Measurements from ENCODE around the gene PTP4A2.
"Not testable (repeated sequence)": the region's sequence is repeated elsewhere in the genome, so short reads cannot be mapped to it uniquely, and the experiment has no call there.

Gene PTP4A2

DNA sequence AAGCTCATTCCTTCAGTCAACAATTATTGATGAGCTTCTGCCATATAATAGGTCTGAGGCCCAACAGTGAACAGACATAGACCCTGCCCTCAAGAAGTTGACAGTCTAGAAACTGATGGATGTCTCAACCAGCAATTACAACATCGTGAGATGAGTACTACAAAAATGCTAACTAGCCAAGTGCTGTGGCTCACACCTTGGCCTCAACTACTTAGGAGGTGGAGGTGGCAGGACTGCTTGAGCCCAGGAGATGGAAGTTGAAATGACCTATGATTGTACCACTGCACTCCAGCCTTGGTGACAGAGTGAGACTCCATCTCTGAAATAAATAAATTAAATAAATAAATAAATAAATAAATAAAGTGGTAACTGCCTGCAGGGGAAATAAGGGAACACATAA lies 11.7 kb upstream of the PTP4A2 start:
- no peak for DNase-seq (ENCODE audit: low spot score)

DNA sequence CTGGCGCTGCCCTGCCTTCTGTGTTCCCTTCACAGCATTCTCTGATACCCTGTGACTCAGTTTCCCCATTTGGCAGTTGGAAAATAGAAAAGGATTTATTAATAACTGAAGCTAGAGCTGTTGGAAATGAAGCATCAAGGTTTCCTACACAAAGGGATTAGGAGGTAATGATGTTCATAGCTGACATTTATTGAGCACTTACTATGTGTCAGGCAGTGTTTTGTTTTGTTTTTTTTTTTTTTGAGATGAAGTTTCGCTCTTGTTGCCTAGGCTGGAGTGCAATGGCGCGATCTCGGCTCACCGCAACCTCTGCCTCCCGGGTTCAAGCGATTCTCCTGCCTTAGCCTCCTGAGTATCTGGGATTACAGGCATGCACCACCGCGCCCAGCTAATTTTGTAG lies 7.5 kb upstream of the PTP4A2 start:
- not testable (repeated sequence) for DNase-seq (ENCODE audit: low spot score)

DNA sequence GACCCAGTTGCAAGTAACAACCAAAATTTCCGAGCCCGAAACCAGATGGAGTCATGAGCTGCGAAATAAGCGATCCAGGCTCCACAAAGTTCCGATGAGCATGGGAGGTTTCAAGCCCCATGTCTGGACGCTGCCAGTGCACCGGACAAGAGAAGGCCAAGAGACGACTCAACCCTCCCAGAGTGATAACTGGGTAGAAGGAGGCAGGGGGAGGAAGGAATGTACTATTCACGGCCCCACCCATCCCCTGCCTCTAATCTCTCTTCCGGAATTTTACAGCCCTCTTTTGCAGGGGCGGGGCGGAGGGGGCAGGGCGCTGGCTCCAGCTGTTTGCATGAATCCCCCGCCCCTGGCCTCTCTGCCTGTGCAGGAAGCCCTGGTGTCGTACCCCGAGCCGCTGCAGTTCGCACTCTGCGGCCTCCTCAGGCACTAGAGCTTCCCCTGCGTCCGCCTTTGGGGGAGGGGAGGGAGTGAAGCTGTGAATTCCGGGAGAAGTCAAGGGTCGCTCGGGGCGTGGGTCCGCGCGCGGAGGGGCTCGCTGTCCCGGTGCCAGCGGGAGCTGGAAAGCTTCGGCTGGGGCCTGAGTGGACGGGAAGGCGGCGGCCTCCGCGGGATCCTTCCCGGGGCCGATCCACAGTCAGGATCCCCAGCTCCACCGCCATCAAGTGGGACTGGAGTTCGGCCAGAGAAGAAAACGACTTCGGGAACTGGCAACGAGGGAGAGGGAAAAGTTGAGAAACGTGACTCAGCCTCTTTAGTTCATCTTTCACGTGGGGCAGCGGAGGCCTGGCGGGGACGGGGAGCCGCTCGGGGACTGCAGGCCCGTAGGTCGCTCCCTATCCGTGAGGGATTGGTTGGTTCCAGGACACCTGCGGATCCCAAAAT lies 6.3 kb upstream of the PTP4A2 start:
- DNase-seq (ENCODE audit: low spot score) = peak; percentile 19

DNA sequence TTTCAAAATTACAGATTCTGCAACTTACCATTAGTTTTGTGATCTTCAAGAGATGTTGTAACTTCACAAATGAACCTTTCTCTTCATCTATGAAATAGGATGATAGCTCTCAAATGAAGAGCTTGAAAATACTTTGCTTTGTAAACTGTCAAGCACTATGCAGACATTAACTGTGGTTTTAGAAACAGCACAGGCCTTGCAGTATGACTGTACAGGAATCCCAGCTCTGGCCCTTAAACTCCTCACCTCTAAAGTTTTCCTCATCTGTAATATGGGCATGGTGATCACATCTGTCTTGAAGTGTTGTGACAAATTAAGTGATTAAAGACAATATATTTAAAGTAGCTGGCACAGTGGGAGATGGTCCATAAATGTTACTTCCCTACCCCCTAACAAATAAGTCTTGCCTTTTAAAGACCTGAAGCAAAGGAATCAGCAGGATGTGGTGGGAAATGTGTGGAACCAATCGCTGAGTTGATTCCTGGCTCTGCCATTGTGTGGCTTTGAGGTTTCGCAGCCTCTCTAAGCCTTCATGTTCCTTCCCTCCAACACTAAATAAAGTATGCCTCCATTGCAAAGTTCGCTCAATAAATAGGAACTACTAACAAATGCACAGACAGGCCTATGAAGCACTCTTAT lies 5.5 kb upstream of the PTP4A2 start:
- DNase-seq (ENCODE audit: low spot score) = no peak

DNA sequence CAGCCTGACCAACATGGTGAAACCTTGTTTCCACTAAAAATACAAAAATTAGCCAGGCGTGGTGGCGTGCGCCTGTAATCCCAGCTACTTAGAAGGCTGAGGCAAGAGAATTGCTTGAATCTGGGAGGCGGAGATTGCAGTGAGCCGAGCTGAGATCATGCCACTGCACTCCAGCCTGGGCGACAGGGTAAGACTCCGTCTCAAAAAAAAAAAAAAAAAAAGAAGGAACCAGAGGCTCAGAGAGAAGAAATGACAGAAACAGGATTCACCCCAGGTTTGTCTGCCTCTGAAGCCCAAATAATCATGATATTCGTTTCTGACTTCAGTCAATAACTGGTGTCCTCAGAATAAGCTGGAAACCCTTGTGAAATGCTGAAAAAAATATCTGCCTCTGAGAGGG lies 3.9 kb upstream of the PTP4A2 start:
- not testable (repeated sequence) for DNase-seq (ENCODE audit: low spot score)

DNA sequence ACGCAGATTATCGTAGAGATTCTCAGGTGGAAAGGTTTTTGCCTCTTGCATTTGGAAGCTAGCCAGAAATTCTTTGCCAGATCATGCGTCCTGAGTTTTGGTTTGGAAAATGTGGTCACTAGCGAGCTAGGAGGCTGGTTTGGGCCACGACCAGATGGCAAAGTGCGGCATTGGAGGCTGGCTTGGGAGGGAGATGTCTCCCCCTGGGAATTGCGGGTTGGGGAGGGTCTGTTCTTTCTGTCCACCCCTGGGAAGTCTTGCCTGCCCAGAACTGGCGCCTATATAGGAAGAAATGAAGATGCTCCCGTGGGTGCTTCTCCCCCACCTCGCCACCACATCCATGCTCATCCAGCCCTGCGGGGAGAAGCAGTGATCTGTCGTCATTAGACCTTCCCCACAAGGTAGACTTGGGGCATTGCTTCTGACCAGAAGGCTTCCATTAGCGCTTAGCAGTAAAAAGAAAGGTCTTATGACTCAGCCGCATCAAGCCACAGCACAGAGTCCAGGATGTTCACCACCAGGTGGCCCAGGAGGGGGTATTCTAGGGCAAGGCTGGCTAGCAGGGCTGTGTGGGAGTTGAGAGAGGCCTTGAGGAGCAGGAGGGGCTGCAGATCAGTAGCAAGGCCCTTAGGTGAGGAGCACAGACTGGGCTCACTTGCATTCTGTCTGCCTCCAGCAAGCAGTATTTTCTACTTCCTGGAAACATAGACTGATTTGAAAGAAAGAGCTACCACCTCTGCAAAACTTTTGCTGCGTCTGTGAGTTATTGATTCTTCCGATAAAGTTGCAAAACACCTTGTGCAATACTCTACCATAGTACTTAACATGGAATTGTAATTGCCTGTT lies 1.5 kb upstream of the PTP4A2 start:
- peak; percentile 61 for DNase-seq (ENCODE audit: low spot score)

DNA sequence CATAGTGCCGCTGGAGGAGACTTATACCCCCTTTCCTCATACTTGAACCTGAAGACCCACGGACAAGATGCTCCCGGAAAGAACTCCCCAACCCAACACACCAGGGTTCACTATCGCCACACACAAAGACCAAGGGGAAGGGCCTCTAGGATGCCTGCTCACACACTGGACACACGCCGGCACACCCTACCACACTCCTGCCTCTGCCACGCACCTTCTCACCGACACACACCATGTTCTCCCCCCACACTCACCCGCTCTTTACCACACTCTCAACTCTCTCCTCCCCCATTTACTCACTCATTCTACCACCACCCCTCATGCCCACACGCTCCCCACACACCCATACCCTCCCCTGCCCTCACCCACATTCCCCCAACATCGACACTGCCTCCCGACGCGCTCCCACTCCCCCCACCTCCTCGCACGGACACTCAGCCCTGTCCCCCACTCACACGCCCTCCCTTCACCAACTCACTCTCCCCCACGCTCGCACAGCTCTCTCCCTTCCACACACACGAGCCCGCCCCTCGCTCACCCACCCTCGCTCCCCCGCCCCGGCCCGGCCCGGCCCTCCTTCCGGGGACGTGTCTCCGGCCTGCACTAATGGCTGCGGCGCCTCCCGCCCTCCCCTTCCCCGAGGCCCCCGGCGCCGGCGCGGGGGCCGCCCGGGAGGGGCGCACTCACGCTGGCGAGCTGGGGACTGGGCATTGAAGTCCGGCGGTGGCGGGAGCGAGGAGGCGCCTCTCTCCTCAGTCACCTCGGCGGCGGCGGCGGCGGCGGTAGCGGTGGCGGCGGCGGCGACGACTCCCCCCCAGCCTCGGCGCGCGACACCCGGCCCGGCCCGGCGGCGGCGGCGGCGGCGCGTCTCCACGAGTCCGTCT lies 626 bp downstream of the PTP4A2 start:
- peak; percentile 78 for DNase-seq (ENCODE audit: low spot score)

DNA sequence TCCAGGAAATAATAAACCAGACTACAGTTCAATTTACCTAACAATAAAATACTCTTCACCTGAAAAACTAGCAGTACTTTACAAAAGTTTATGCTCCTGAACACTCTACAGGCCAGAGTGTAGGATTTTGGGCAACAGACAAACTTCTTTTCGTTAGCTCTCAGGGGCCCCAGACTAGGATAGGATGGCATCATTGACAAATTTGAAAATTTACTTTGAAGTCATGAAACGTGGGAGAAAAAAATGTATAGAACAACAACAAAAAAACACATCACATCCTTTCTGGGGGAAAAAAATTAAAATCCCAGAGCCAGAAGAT lies 1.2 kb downstream of the PTP4A2 start:
- no peak for DNase-seq (ENCODE audit: low spot score)

DNA sequence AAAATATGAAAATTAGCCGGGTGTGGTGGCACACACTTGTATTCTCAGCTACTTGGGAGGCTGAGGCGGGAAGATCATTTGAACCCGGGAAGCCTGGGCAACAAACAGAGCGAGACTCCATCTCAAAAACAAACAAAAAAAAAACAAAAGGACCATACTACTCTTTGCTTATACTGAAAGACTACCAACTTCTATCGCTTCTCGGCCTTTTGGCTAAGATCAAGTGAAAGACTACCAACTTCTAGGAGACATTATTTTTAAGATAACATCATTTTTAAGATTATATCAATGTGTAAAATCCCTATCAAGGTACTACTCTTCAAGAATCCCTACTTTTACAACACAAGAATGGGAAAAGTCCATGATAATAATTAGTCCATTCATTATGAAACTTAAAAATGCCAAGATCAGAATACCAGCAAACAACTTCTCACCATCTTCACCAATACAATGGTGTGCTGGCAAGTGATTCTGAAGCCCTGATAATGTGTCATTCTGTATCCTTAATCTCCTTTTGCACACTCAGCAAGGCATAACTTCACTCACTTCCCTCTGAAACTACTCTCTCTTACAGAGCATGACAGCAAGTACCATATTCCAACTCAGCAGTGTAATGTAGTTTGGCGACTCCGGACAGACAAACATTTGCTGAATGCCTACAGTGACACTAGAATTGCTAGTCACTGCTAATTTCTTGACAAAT lies 1.7 kb downstream of the PTP4A2 start:
- DNase-seq (ENCODE audit: low spot score) = no peak

DNA sequence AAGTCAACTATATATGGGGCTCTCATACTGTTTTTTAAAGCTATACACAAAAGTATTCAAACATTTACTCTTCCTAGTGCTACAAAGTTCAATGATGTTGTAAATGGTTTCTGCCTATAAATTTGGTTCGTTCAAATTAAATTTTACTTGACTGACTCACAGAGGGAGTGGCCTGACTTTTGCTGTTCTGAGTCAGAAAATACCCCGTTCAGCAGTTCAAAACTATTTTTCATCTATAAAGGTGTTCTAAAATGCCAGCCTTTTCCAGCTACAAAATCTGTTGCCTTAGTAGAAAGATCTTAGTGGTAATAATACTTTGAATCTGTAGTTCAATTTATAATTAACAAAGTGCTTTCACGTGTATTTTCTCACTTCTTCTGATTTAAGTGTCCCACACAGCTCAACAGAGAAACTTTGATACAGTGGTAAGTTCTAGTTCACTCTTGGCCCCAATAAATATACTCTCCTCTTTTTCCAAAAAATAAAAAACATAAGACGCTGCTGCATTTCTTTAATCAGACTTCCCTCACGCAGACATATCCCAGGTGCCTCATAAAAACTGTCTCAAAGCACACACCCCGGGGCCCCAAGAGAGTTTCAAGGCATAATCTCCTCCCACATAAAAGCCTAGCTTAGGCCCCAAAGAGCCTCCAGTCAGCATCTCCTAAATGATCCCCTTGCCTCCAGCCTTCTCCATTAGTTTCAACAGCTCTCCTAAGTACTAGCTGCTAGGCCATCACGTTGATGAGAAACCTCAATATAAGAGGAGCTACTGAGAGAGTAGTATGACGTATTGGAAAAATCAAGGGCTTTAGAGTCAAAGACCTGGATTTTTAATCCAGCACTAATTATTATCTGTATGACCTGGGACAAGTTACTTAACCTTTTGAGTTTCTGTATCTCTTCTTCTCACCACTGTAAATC lies 3.2 kb downstream of the PTP4A2 start:
- DNase-seq (ENCODE audit: low spot score) = peak; percentile 67

DNA sequence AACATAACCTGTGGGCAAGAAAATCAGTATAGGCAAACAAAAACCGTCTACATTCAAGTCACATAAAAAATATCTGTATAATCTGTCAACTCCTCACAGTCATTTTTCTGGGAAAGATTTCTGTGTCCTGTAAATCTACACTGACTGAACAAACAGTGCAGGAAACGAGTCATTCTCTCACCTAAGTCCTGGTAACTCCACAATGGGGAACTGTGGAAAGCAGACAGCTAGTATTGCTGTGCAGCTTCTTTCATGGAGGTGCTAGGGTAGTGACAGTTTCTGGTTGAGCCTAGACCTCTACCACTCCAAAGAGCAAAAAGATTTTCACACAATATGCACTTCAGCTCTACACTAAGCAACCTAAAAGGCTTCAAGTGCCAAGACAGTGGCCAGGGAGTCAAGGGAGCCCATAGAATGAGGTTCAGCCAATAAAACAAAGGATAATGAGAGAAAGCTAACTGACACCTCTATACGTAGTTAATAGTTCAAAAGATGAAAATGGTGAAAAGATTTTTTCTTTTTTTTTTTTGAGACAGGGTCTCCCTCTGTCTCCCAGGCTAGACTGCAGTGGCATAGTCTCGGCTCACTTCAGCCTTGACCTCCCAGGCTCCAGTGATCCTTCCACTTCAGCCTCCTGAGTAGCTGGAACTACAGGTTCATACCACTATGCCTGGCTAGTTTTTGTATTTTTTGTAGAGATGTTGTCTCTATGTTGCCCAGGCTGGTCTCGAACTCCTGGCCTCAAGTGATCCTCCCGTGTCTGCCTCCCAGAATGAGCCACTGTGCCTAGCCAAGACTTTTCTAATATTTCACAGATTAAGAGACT lies 5.5 kb downstream of the PTP4A2 start:
- no peak for DNase-seq (ENCODE audit: low spot score)

DNA sequence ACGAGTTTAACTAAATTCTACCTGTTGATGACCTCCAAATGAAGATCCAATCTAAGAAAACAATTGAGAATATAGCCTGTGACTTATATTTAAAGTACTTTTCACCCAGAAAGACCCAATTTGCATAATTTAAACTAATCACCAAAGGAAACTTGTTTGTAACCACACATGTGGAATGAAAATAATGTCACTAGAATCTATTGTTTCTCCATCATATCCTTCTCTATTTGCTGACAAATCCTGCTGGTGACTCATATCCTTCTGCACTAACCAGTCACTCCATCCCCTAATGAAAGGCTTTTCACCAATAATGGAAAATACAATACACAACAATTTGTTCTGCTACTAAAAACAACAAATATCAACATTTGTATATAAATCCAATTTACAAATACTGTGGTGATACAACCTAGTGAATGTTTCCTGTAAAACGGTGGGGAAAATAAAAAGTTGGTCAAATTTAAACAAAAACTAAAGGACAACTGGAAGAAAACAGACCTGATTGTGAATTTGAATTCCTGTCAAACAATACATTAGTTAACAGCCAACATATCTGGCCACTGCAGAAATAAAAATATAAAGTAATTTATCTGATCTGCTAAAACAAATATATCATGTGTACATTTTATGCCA lies 6.5 kb downstream of the PTP4A2 start:
- DNase-seq (ENCODE audit: low spot score) = no peak

DNA sequence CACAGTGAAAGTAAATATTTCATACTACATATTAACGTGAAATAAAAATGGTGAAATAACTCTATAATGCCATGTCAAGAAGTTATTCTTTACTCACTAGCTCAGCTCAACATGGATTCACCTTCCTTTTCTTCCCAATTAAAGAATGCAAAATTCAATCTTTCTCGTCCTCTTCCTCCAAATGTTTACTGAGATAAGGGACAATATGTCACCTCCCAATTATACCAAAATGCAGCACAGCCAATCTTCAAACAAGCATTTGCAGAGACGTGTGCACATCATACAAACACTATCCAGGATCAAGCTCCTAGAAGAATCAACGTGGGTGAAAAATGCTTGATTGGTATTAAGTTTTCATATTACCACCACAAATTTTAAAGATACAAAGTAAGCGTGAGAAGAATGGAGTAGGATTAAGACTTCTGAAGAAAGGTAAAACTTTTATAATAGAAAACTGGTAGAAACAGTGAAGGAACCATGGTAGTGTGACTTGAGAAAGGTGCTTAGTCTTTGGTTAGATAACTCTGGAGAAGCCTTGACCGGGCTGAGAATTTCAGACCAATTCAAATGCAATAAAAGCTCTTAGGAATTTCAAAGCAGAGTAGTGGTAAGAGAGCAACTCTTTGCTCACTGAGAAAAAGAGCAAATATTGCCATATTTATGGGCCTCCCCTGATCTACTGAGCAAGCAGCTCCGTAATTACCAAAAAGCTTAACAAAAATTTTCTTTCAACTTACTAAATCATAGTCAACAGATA lies 7.2 kb downstream of the PTP4A2 start:
- DNase-seq (ENCODE audit: low spot score) = no peak

DNA sequence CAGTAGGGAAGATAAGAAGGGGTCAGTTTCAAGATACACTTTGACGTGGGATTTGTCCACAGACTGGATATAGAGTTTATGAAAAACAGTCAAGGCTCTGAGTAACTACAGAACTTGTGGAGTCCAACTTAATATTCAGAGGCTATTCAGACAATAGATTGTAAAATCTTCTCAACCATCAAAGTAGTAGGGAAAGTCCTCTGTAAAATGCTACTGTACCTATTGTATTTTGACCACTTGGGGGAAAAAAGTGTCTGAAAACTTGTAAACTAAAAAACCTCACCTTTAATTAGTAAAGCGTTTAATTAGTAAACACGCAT lies 10.5 kb downstream of the PTP4A2 start:
- no peak for DNase-seq (ENCODE audit: low spot score)

DNA sequence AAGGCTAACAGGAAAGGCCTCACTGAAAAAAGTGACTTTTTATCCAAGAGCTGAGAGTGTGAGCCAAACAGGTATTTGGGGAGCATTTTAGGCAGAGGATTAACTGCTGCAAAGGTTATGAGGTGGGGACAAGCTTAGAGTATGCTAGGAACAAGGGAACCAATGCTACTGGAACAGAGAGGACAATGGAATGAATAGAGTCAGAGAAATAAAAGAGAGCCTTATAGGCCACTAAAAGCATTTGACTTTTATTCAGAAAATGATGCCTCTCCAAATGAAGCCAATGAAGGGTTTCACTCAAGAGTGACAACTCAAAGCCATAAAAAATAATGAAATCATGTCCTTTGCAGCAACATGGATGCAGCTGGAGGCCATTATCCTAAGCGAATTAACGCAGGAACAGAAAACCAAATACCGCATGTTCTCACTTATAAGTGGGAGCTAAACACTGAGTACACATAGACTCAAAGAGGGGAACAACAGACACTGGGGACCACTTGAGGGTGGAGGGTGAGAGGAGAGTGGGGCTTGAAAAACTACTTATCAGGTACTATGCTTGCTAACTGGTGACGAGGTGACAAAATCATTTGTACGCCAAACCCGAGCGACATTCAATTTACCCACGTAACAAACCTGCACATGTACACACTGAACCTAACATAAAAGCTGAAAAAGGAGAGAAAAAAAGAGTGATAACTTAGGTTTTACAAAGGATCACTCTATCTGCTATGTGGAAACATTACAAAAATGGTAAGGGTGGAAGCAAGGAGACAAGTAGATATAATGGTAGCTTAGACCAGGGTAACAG lies 11.1 kb downstream of the PTP4A2 start:
- no peak for DNase-seq (ENCODE audit: low spot score)

DNA sequence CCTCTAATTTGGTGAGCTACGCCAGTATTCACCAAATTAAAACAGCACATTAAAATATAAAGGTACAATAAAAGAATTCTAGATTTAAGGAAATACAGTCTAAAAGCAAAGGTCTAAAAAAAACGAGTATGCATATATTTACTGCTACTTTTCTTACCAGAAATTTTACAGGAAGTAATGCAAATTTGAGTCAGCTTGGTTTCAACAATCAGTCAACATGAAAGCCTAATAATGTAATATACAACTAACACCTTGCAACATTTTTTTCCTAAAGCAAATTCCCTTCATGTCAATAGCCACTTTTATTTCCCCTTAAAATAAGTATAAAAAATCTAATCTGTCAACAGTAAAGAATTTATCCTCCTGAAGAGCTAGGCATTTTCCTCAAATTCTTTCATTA lies 11.9 kb downstream of the PTP4A2 start:
- DNase-seq (ENCODE audit: low spot score) = no peak

DNA sequence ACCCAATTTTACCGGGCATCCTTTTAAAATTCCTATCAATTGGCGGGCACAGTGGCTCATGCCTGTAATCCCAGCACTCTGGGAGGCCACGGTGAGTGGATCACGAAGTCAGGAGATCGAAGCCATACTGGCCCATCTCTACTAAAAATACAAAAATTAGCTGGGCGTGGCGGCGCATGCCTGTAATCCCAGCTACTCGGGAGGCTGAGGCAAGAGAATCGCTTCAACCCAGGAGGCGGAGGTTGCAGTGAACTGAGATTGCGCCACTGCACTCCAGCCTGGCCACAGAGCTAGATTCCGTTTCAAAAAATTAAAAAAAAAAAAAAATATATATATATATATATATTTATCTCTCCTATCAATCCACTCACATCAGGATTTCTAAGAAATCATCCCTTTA lies 12.3 kb downstream of the PTP4A2 start:
- not testable (repeated sequence) for DNase-seq (ENCODE audit: low spot score)
